HepG2 (cell line): ENCODE results near the gene CA12. TPM values are rescaled to one million over a fixed set of nuclear protein-coding genes. Genes with fewer than 3 reads are reported as not detected.

Experiments used
- ATAC-seq: fragments of 200-7000 bp; cut with Tn5 transposase; 3 replicates; pipeline ENCODE4 v1.9.1; 2020; ENCODE audit warnings: mild to moderate bottlenecking, moderate library complexity
- BruUV-seq: library from RNA; stranded (reverse); fragments of 400-500 nt; replicated peaks from 2 replicates; lab custom pipeline; 2021; lab: Mats Ljungman, UMichigan
- CTCF ChIA-PET: fragments of 300-600 bp; formaldehyde crosslinking; extraction: SDS; loops from one replicate; lab custom pipeline; 2021; ENCODE audit warnings: low total read pairs, inconsistent platforms, low intra/inter-chr PET ratio; lab: Yijun Ruan, JAX
- POLR2A ChIA-PET: fragments of 350-600 bp; sonication (Branson Sonifier 250); formaldehyde crosslinking; loops from one replicate; lab custom pipeline; 2020; ENCODE audit warnings: antibody characterized with exemption, inconsistent platforms; lab: Yijun Ruan, JAX
- DNase-seq: peaks from one replicate; pipeline ENCODE4 v3.0.0-alpha.2; 2015; ENCODE audit warnings: low spot score
- FAIRE-seq: peaks from 3 replicates; lab custom pipeline; 2011; peaks lifted over from hg19 to GRCh38; lab: Jason Lieb, UNC
- H2AFZ ChIP-seq: one replicate; pipeline ENCODE4 v1.6.1; 2011; ENCODE audit warnings: low read length, inconsistent platforms
- H3K27ac ChIP-seq: fragments of 300-600 bp; 3 replicates; pipeline ENCODE4 v1.8.0; 2011; ENCODE audit warnings: mixed run types, mild to moderate bottlenecking, mixed read lengths, low read length, inconsistent platforms; ENCODE audit not compliant: insufficient read depth; ENCODE audit errors: extremely low read length
- H3K27me3 ChIP-seq, 2 experiments: fragments of 200-600 bp in 1 of 2; 2 replicates in 1 of 2; 3 replicates in 1 of 2; pipeline versions ENCODE4 v1.6.0 to v1.8.0; 2011; ENCODE audit warnings: low read length in 2 of 2, mild to moderate bottlenecking in 2 of 2, moderate library complexity in 2 of 2, inconsistent platforms in 1 of 2; ENCODE audit not compliant: insufficient read depth in 2 of 2, control insufficient read depth in 1 of 2
- H3K36me3 ChIP-seq, 2 experiments: fragments of 200-600 bp in 1 of 2; replicated peaks in 1 of 2; 2 replicates in 1 of 2; 3 replicates in 1 of 2; pipeline versions ENCODE4 v1.5.1 to v1.8.0; 2011; ENCODE audit warnings: low read length in 2 of 2, inconsistent platforms in 1 of 2; ENCODE audit not compliant: insufficient read depth in 2 of 2, control insufficient read depth in 1 of 2
- H3K4me1 ChIP-seq: 2 replicates; pipeline ENCODE4 v1.5.1; 2012; ENCODE audit warnings: low read length, inconsistent platforms; ENCODE audit not compliant: insufficient read depth
- H3K4me2 ChIP-seq: 2 replicates; pipeline ENCODE4 v1.6.0; 2011; ENCODE audit warnings: low read depth, low read length, inconsistent platforms
- H3K4me3 ChIP-seq, 3 experiments: fragments of 200-600 bp in 1 of 3; sonication (generic), shearing (Covaris generic) in 1 of 3; replicated peaks in 1 of 3; 2 replicates each; pipeline ENCODE4 v1.5.1; 2011 to 2016; ENCODE audit warnings: low read length in 3 of 3, inconsistent platforms in 2 of 3, low read depth in 2 of 3, mild to moderate bottlenecking in 2 of 3, control low read depth in 1 of 3, mixed read lengths in 1 of 3; ENCODE audit not compliant: insufficient read depth in 1 of 3
- H3K79me2 ChIP-seq: one replicate; pipeline ENCODE4 v1.6.1; 2011; ENCODE audit warnings: low read length, inconsistent platforms; ENCODE audit not compliant: insufficient read depth
- H3K9ac ChIP-seq: 2 replicates; pipeline ENCODE4 v1.6.0; 2011; ENCODE audit warnings: mild to moderate bottlenecking, low read depth, low read length, inconsistent platforms; ENCODE audit not compliant: insufficient read depth
- H3K9me3 ChIP-seq: 2 replicates; pipeline ENCODE4 v1.5.1; 2012; ENCODE audit warnings: mild to moderate bottlenecking, low read length
- H4K20me1 ChIP-seq: 2 replicates; pipeline ENCODE4 v1.6.0; 2011; ENCODE audit warnings: inconsistent platforms, mild to moderate bottlenecking, low read length, moderate library complexity; ENCODE audit not compliant: insufficient read depth
- CEBPG ChIP-seq: IDR thresholded peaks from 2 replicates; pipeline ENCODE4 v1.6.1; 2016
- FOSL2 ChIP-seq: sonication (generic); formaldehyde crosslinking; IDR thresholded peaks from 2 replicates; pipeline ENCODE4 v1.4.0; 2020; ENCODE audit warnings: missing genetic modification reagents
- FOXO1 ChIP-seq: sonication (generic); formaldehyde crosslinking; IDR thresholded peaks from 2 replicates; pipeline ENCODE4 v1.4.0; 2020; ENCODE audit warnings: missing genetic modification reagents
- HMG20B ChIP-seq: conservative IDR thresholded peaks from 2 replicates; pipeline ENCODE4 v1.6.1; 2016; ENCODE audit warnings: missing genetic modification reagents, missing compliant biosample characterization
- NFE2L2 ChIP-seq: fragments of 150-350 bp; IDR thresholded peaks from 2 replicates; pipeline ENCODE4 v1.6.1; 2014; ENCODE audit warnings: low read length
- PCBP2 ChIP-seq: fragments of 200-400 bp; formaldehyde crosslinking; optimal IDR thresholded peaks from 2 replicates; pipeline ENCODE3; 2018; ENCODE audit warnings: low read length, low read depth; ENCODE audit not compliant: poor library complexity, severe bottlenecking
- PITX1 ChIP-seq: sonication (generic); formaldehyde crosslinking; IDR thresholded peaks from 2 replicates; pipeline ENCODE4 v1.5.1; 2020; ENCODE audit warnings: mild to moderate bottlenecking, missing genetic modification reagents
- PLSCR1 ChIP-seq: sonication (generic); formaldehyde crosslinking; IDR thresholded peaks from 2 replicates; pipeline ENCODE4 v1.5.0; 2020; ENCODE audit warnings: missing genetic modification reagents, mild to moderate bottlenecking, borderline replicate concordance
- POLR2AphosphoS2 ChIP-seq: IDR thresholded peaks from 2 replicates; pipeline ENCODE4 v1.6.1; 2011; ENCODE audit warnings: low read depth, low read length, improper control_type of control experiment
- RELA ChIP-seq: sonication (generic); formaldehyde crosslinking; IDR thresholded peaks from 2 replicates; pipeline ENCODE4 v1.4.0; 2020; ENCODE audit warnings: missing genetic modification reagents
- SAP130 ChIP-seq: IDR thresholded peaks from 2 replicates; pipeline ENCODE4 v1.6.1; 2016; ENCODE audit warnings: low read depth
- ZBTB49 ChIP-seq: sonication (generic); formaldehyde crosslinking; IDR thresholded peaks from 2 replicates; pipeline ENCODE4 v1.4.0; 2020; ENCODE audit warnings: missing genetic modification reagents, borderline replicate concordance
- ZFP36L2 ChIP-seq: sonication (generic); formaldehyde crosslinking; IDR thresholded peaks from 2 replicates; pipeline ENCODE4 v1.4.0; 2020; ENCODE audit warnings: missing genetic modification reagents
- ZNF207 ChIP-seq: fragments of 450-650 bp; IDR thresholded peaks from 2 replicates; pipeline ENCODE4 v1.6.1; 2016; ENCODE audit warnings: antibody characterized with exemption, borderline replicate concordance
- ZNF747 ChIP-seq: sonication (generic); formaldehyde crosslinking; IDR thresholded peaks from 2 replicates; pipeline ENCODE4 v1.8.1; 2023; ENCODE audit warnings: missing genetic modification reagents, mild to moderate bottlenecking, borderline replicate concordance
- WGBS: methylation state at CpG from one replicate; pipeline ENCODE4 v1.1.6; 2017; ENCODE audit warnings: low lambda C conversion rate; 5-methylcytosine and 5-hydroxymethylcytosine counted together
- in situ Hi-C: cut with HindIII; loops from 2 replicates; pipeline ENCODE4 v1.10.0; 2017; ENCODE audit warnings: low pct_unique_long_range_greater_than_20kb; ENCODE audit not compliant: extremely low pct_ligation_motif_present
- intact Hi-C: fragments of 100-400 bp; cut with micrococcal nuclease; formaldehyde crosslinking; loops from one replicate; pipeline ENCODE4 v1.10.0; 2022; ENCODE audit not compliant: unreplicated experiment
- polyA plus RNA-seq, 8 experiments: library from polyadenylated mRNA; depleted of rRNA in 3 of 8; stranded (reverse) in 7 of 8; unstranded in 1 of 8; fragments of >200 nt; fragmentation: Illumina TruSeq in 4 of 8; extraction: Trizol in 4 of 8; gene quantifications; 2 replicates each; pipeline versions ENCODE4 v1.2.1 to v1.2.3, GENCODE V29; 2011 to 2016; ENCODE audit warnings: low read depth in 4 of 8, missing spikeins in 1 of 8, mixed read lengths in 1 of 8; ENCODE audit not compliant: insufficient read depth in 1 of 8
- total RNA-seq, 5 experiments: library from RNA; depleted of rRNA; stranded (reverse); fragments of >200 nt; fragmentation: Illumina TruSeq; extraction: Trizol; gene quantifications; 2 replicates each; pipeline ENCODE4 v1.2.3, GENCODE V29; 2016; ENCODE audit warnings: low read depth in 1 of 5

The CA12 gene
- total and polyA plus RNA-seq, 2 of the 13 experiments (the other 11 are each of a cell fraction or from before 2014, with no cell fraction given) = 0.07 to 0.20 TPM

- no peak overlapping the region for H3K27ac ChIP-seq
- 57% methylated on average over 4 of the region's 12 CpGs for WGBS
- BruUV-seq = no TSS peak
Measured at GRCh38 chr15:63372018-63372705, 9.5 kb downstream of the CA12 start.

GRCh38 chr15:63371297-63371918, 10.2 kb downstream of the CA12 start:
- ChIA-PET CTCF (no interaction called here), POLR2A (no interaction called here)
- BruUV-seq = no TSS peak
- Histone ChIP-seq H3K36me3 (no peaks in the 10 kb centered on the region), H3K27me3 (peaks cover 2 to 11% of the 10 kb centered on the region in 2 experiments; a peak in 2 of 5 replicates), H3K79me2 (no peaks in the 10 kb centered on the region), H4K20me1 (no peaks in the 10 kb centered on the region), H3K4me3 (no peak overlapping the region), H3K4me2 (no peak overlapping the region), H3K9ac (no peak overlapping the region), H3K27ac (no peak overlapping the region), H2AFZ (no peak overlapping the region), H3K9me3 (no peaks in the 10 kb centered on the region), H3K4me1 (no peaks in the 10 kb centered on the region)
- 72% methylated on average over 8 of the region's 15 CpGs for WGBS
- ATAC-seq (no peak), FAIRE-seq (no peak), DNase-seq (no peak)
- intact Hi-C loops (no loop called here), in situ Hi-C loops (no loop called here)
- no peak for TF ChIP-seq ZNF207
- no peak for TF ChIP-seq SAP130 (CRISPR knock-in tag)
- no peak for TF ChIP-seq PITX1 (CRISPR knock-in tag)
- TF ChIP-seq ZBTB49 (CRISPR knock-in tag) = no peak
- no peak for TF ChIP-seq NFE2L2
- TF ChIP-seq ZFP36L2 (CRISPR knock-in tag) = no peak
- no peak for TF ChIP-seq ZNF747 (CRISPR knock-in tag)
- no peak for TF ChIP-seq POLR2AphosphoS2
- no peak for TF ChIP-seq FOXO1 (CRISPR knock-in tag)
- no peak for TF ChIP-seq FOSL2
- TF ChIP-seq CEBPG (CRISPR knock-in tag) = no peak
- TF ChIP-seq PCBP2 = no peak
- no peak for TF ChIP-seq HMG20B (CRISPR knock-in tag)
- no peak for TF ChIP-seq RELA

More at GRCh38 chr15:63372018-63372705, 9.5 kb downstream of the CA12 start:
- intact Hi-C loops (no loop called here), in situ Hi-C loops (no loop called here)
- Histone ChIP-seq H3K27me3 (peaks cover 2 to 11% of the 10 kb centered on the region in 2 experiments; a peak in 2 of 5 replicates), H4K20me1 (no peaks in the 10 kb centered on the region), H2AFZ (no peak overlapping the region), H3K36me3 (no peaks in the 10 kb centered on the region), H3K9me3 (no peaks in the 10 kb centered on the region), H3K9ac (no peak overlapping the region), H3K4me1 (no peaks in the 10 kb centered on the region), H3K79me2 (no peaks in the 10 kb centered on the region), H3K4me2 (no peak overlapping the region), H3K4me3 (no peak overlapping the region)
- POLR2A ChIA-PET = no interaction called here
- no peak for ATAC-seq
- no peak for FAIRE-seq
- TF ChIP-seq NFE2L2 (peak; percentile 66; the same call in 1 of the 2 replicates), PLSCR1 (CRISPR knock-in tag) (no peak)
- CTCF ChIA-PET = no interaction called here
- no peak for DNase-seq
